ENCODE results near the gene TBC1D22B.

GRCh38 chr6:37244430-37245310, 12.9 kb upstream of the TBC1D22B start:
- TF ChIP-seq ETV6 (CRISPR knock-in tag; conservative IDR thresholded peaks at IDR 0.05) (no peak), POLR2A (IDR thresholded peaks at IDR 0.05; ENCODE audit: insufficient read depth in 1 of 2, low read depth in 2 of 2, low read length in 2 of 2) (peak in 1 of 2 experiments; percentile 70; a peak in 2 of 4 replicates), RFX1 (IDR thresholded peaks at IDR 0.05) (peak; percentile 70; the same call in 1 of the 2 replicates), HOMEZ (CRISPR knock-in tag; IDR thresholded peaks at IDR 0.05; ENCODE audit: low read depth) (peak; percentile 15; the same call in 1 of the 2 replicates), KDM3A (CRISPR knock-in tag; IDR thresholded peaks at IDR 0.05; ENCODE audit: low read depth) (0 out of 2 replicates have a peak, but pooled peaks have one; percentile 21), CTCF (CRISPR knock-in tag; IDR thresholded peaks at IDR 0.05) (no peak), ZBTB40 (IDR thresholded peaks at IDR 0.05) (no peak), ZBTB40 (CRISPR knock-in tag; IDR thresholded peaks at IDR 0.05) (peak; percentile 79; the same call in 1 of the 2 replicates), FOXO1 (CRISPR knock-in tag; IDR thresholded peaks at IDR 0.05) (peak; percentile 69; the same call in 1 of the 2 replicates), ZNF441 (CRISPR knock-in tag; IDR thresholded peaks at IDR 0.05; ENCODE audit: borderline replicate concordance) (no peak)
- TF ChIP-seq, protein P1, sequence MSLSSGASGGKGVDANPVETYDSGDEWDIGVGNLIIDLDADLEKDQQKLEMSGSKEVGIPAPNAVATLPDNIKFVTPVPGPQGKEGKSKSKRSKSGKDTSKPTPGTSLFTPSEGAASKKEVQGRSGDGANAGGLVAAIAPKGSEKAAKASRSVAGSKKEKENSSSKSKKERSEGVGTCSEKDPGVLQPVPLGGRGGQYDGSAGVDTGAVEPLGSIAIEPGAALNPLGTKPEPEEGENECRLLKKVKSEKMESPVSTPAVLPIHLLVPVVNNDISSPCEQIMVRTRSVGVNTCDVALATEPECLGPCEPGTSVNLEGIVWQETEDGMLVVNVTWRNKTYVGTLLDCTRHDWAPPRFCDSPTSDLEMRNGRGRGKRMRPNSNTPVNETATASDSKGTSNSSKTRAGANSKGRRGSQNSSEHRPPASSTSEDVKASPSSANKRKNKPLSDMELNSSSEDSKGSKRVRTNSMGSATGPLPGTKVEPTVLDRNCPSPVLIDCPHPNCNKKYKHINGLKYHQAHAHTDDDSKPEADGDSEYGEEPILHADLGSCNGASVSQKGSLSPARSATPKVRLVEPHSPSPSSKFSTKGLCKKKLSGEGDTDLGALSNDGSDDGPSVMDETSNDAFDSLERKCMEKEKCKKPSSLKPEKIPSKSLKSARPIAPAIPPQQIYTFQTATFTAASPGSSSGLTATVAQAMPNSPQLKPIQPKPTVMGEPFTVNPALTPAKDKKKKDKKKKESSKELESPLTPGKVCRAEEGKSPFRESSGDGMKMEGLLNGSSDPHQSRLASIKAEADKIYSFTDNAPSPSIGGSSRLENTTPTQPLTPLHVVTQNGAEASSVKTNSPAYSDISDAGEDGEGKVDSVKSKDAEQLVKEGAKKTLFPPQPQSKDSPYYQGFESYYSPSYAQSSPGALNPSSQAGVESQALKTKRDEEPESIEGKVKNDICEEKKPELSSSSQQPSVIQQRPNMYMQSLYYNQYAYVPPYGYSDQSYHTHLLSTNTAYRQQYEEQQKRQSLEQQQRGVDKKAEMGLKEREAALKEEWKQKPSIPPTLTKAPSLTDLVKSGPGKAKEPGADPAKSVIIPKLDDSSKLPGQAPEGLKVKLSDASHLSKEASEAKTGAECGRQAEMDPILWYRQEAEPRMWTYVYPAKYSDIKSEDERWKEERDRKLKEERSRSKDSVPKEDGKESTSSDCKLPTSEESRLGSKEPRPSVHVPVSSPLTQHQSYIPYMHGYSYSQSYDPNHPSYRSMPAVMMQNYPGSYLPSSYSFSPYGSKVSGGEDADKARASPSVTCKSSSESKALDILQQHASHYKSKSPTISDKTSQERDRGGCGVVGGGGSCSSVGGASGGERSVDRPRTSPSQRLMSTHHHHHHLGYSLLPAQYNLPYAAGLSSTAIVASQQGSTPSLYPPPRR (CRISPR knock-in tag; IDR thresholded peaks at IDR 0.05; ENCODE audit: borderline replicate concordance), result peak; percentile 53; the same call in 1 of the 2 replicates

All from HepG2 (cell line).